Osteocyte (in vitro differentiated cells): ENCODE measurements around the gene RNGTT. TPM values are rescaled to one million over a fixed set of nuclear protein-coding genes. Genes with fewer than 3 reads are reported as not detected.

Experiments used
- DNase-seq: peaks from one replicate; pipeline ENCODE4 v3.0.0; 2021; ENCODE audit warnings: mixed read lengths; ENCODE audit not compliant: unreplicated experiment; ENCODE audit errors: extremely low spot score
- H3K27ac Mint-ChIP-seq: one replicate; pipeline ENCODE4 v1.8.0; 2021; ENCODE audit warnings: mild to moderate bottlenecking, mixed read lengths; ENCODE audit not compliant: unreplicated experiment
- H3K27me3 Mint-ChIP-seq: one replicate; pipeline ENCODE4 v1.8.0; 2021; ENCODE audit warnings: mixed read lengths; ENCODE audit not compliant: unreplicated experiment
- H3K36me3 Mint-ChIP-seq: one replicate; pipeline ENCODE4 v1.8.0; 2021; ENCODE audit warnings: mixed read lengths; ENCODE audit not compliant: unreplicated experiment
- H3K4me1 Mint-ChIP-seq: one replicate; pipeline ENCODE4 v1.8.0; 2021; ENCODE audit warnings: mixed read lengths; ENCODE audit not compliant: unreplicated experiment
- H3K4me3 Mint-ChIP-seq: one replicate; pipeline ENCODE4 v1.8.0; 2021; ENCODE audit warnings: mild to moderate bottlenecking, moderate library complexity, mixed read lengths; ENCODE audit not compliant: unreplicated experiment
- H3K9me3 Mint-ChIP-seq: one replicate; pipeline ENCODE4 v1.8.0; 2021; ENCODE audit warnings: mixed read lengths; ENCODE audit not compliant: unreplicated experiment
- CTCF ChIP-seq: fragments of 200-600 bp; sonication (generic); IDR thresholded peaks from 2 replicates; pipeline ENCODE4 v1.5.0; 2021; ENCODE audit warnings: antibody characterized with exemption, mild to moderate bottlenecking, moderate library complexity
- total RNA-seq: library from RNA; stranded (reverse); gene quantifications from 2 replicates; pipeline ENCODE4 v1.2.1, GENCODE V29; 2021

The RNGTT gene
- total RNA-seq, 1 donor from 2014 or later, result 12.7 TPM

GRCh38 chr6:88679841-88680240 is 283.6 kb downstream of the RNGTT start:
- Mint-ChIP-seq H3K27ac (no peak overlapping the region), H3K9me3 (no peaks in the 10 kb centered on the region), H3K4me1 (peaks cover 14% of the 10 kb centered on the region), H3K36me3 (peaks cover 3% of the 10 kb centered on the region), H3K27me3 (no peaks in the 10 kb centered on the region), H3K4me3 (no peak overlapping the region)
- no peak for TF ChIP-seq CTCF
- no peak for DNase-seq

- no peak for TF ChIP-seq CTCF
- H3K36me3 Mint-ChIP-seq, result peaks cover 5% of the 10 kb centered on the region
- no peak overlapping the region for H3K27ac Mint-ChIP-seq
- no peaks in the 10 kb centered on the region for H3K9me3 Mint-ChIP-seq
- no peak for DNase-seq
- H3K4me3 Mint-ChIP-seq, result no peak overlapping the region
- H3K4me1 Mint-ChIP-seq, result peaks cover 4% of the 10 kb centered on the region
- H3K27me3 Mint-ChIP-seq, result no peaks in the 10 kb centered on the region
These were observed 286.1 kb downstream of the RNGTT start for GRCh38 chr6:88677356-88677755.

GRCh38 chr6:88671624-88672023 is 291.8 kb downstream of the RNGTT start:
- Mint-ChIP-seq H3K4me1 (peaks cover 3% of the 10 kb centered on the region), H3K36me3 (peaks cover 20% of the 10 kb centered on the region), H3K27ac (no peak overlapping the region), H3K4me3 (no peak overlapping the region), H3K27me3 (no peaks in the 10 kb centered on the region), H3K9me3 (peaks cover 30% of the 10 kb centered on the region)
- TF ChIP-seq CTCF, result no peak
- DNase-seq, result no peak

- Mint-ChIP-seq H3K27ac (no peak overlapping the region), H3K36me3 (peaks cover 20% of the 10 kb centered on the region), H3K4me1 (no peaks in the 10 kb centered on the region), H3K27me3 (no peaks in the 10 kb centered on the region), H3K4me3 (no peak overlapping the region), H3K9me3 (peaks cover 30% of the 10 kb centered on the region)
- no peak for TF ChIP-seq CTCF
- no peak for DNase-seq
These were observed 293.0 kb downstream of the RNGTT start for GRCh38 chr6:88670369-88670768.

GRCh38 chr6:88669475-88669874 is 293.9 kb downstream of the RNGTT start:
- peaks cover 30% of the 10 kb centered on the region for H3K9me3 Mint-ChIP-seq
- no peak for TF ChIP-seq CTCF

More at GRCh38 chr6:88669475-88669874, 293.9 kb downstream of the RNGTT start:
- Mint-ChIP-seq H3K27ac (no peak overlapping the region), H3K27me3 (no peaks in the 10 kb centered on the region), H3K4me3 (no peak overlapping the region), H3K36me3 (peaks cover 20% of the 10 kb centered on the region), H3K4me1 (no peaks in the 10 kb centered on the region)
- no peak for DNase-seq
